Activated T-cell treated with anti-CD3 and anti-CD28 coated beads, Interleukin-2, amount 50 U/mL, for 4 hours (primary cell): ENCODE results near the gene TADA2B. TPM values are rescaled to one million over a fixed set of nuclear protein-coding genes. Genes with fewer than 3 reads are reported as not detected.
A peak's percentile ranks its signal among the peaks of the same experiment; 100 is the strongest.

Experiments
- ATAC-seq, 2 donors: fragments of 200-7000 bp; cut with Tn5 transposase; one replicate each; pipeline ENCODE4 v1.10.0; 2021
- DNase-seq: peaks from one replicate; pipeline ENCODE4 v3.0.0-alpha.2; 2020
- H3K27me3 Mint-ChIP-seq: one replicate; pipeline ENCODE4 v1.8.0; 2021; ENCODE audit warnings: low read depth, mixed read lengths
- H3K36me3 Mint-ChIP-seq: one replicate; pipeline ENCODE4 v1.8.0; 2022; ENCODE audit warnings: mixed read lengths; ENCODE audit not compliant: insufficient read depth
- H3K4me1 Mint-ChIP-seq: one replicate; pipeline ENCODE4 v1.8.0; 2021; ENCODE audit warnings: low read depth, mixed read lengths
- H3K4me3 Mint-ChIP-seq: one replicate; pipeline ENCODE4 v1.8.0; 2021; ENCODE audit warnings: mild to moderate bottlenecking, moderate library complexity, mixed read lengths
- H3K9me3 Mint-ChIP-seq: one replicate; pipeline ENCODE4 v1.8.0; 2021; ENCODE audit warnings: mixed read lengths
- total RNA-seq, 3 donors: library from RNA; stranded (reverse); gene quantifications; one replicate each; pipeline ENCODE4 v1.2.1, GENCODE V29; 2021

TADA2B gene
- total RNA-seq, 3 donors from 2014 or later: 16.9 to 21.3 (median 17.0) TPM

GRCh38 chr4:7052923-7053715 lies 9.9 kb downstream of the TADA2B start:
- Mint-ChIP-seq H3K9me3 (no peaks in the 10 kb centered on the region), H3K36me3 (peaks cover 24% of the 10 kb centered on the region), H3K4me3 (no peak overlapping the region), H3K4me1 (peaks cover 28% of the 10 kb centered on the region), H3K27me3 (no peaks in the 10 kb centered on the region)
- DNase-seq (no peak), ATAC-seq (peak in 1 of 2 donors; percentile 38)

GRCh38 chr4:7054106-7054880 lies 11.1 kb downstream of the TADA2B start:
- Mint-ChIP-seq H3K4me3 (no peak overlapping the region), H3K9me3 (no peaks in the 10 kb centered on the region)
- no peak for ATAC-seq

GRCh38 chr4:7055111-7055989 lies 12.2 kb downstream of the TADA2B start:
- Mint-ChIP-seq H3K4me3 (no peak overlapping the region), H3K9me3 (no peaks in the 10 kb centered on the region), H3K4me1 (peaks cover 16% of the 10 kb centered on the region), H3K27me3 (no peaks in the 10 kb centered on the region), H3K36me3 (peaks cover 26% of the 10 kb centered on the region)
- no peak for DNase-seq
- ATAC-seq: no peak

More at GRCh38 chr4:7054106-7054880, 11.1 kb downstream of the TADA2B start:
- H3K36me3 Mint-ChIP-seq: peaks cover 24% of the 10 kb centered on the region
- H3K27me3 Mint-ChIP-seq: no peaks in the 10 kb centered on the region
- peaks cover 23% of the 10 kb centered on the region for H3K4me1 Mint-ChIP-seq
- DNase-seq: no peak

GRCh38 chr4:7055990-7056325 lies 12.8 kb downstream of the TADA2B start:
- DNase-seq (no peak), ATAC-seq (no peak)
- Mint-ChIP-seq H3K27me3 (no peaks in the 10 kb centered on the region), H3K36me3 (peaks cover 27% of the 10 kb centered on the region), H3K9me3 (no peaks in the 10 kb centered on the region), H3K4me1 (peaks cover 12% of the 10 kb centered on the region), H3K4me3 (no peak overlapping the region)

GRCh38 chr4:7058792-7059191 lies 15.6 kb downstream of the TADA2B start:
- no peak for ATAC-seq
- peaks cover 46% of the 10 kb centered on the region for H3K36me3 Mint-ChIP-seq
- DNase-seq: no peak
- H3K9me3 Mint-ChIP-seq: no peaks in the 10 kb centered on the region
- H3K4me1 Mint-ChIP-seq: peaks cover 4% of the 10 kb centered on the region
- no peaks in the 10 kb centered on the region for H3K27me3 Mint-ChIP-seq
- no peak overlapping the region for H3K4me3 Mint-ChIP-seq

- DNase-seq (no peak), ATAC-seq (no peak)
- Mint-ChIP-seq H3K4me3 (no peak overlapping the region), H3K36me3 (peaks cover 42% of the 10 kb centered on the region), H3K9me3 (no peaks in the 10 kb centered on the region), H3K4me1 (peaks cover 8% of the 10 kb centered on the region), H3K27me3 (no peaks in the 10 kb centered on the region)
These were observed 16.5 kb downstream of the TADA2B start for GRCh38 chr4:7059662-7060061.

- Mint-ChIP-seq H3K4me1 (peaks cover 15% of the 10 kb centered on the region), H3K36me3 (peaks cover 38% of the 10 kb centered on the region), H3K27me3 (no peaks in the 10 kb centered on the region), H3K4me3 (no peak overlapping the region), H3K9me3 (no peaks in the 10 kb centered on the region)
- DNase-seq (no peak), ATAC-seq (no peak)
These were observed 17.4 kb downstream of the TADA2B start for GRCh38 chr4:7060346-7061150.

GRCh38 chr4:7061815-7062214 lies 18.6 kb downstream of the TADA2B start:
- no peaks in the 10 kb centered on the region for H3K27me3 Mint-ChIP-seq
- ATAC-seq: no peak
- no peak for DNase-seq
- peaks cover 27% of the 10 kb centered on the region for H3K4me1 Mint-ChIP-seq
- H3K4me3 Mint-ChIP-seq: no peak overlapping the region
- H3K36me3 Mint-ChIP-seq: peaks cover 35% of the 10 kb centered on the region
- H3K9me3 Mint-ChIP-seq: no peaks in the 10 kb centered on the region

GRCh38 chr4:7062816-7063215 lies 19.6 kb downstream of the TADA2B start:
- ATAC-seq: no peak
- peaks cover 35% of the 10 kb centered on the region for H3K36me3 Mint-ChIP-seq
- no peaks in the 10 kb centered on the region for H3K9me3 Mint-ChIP-seq
- DNase-seq: no peak
- no peak overlapping the region for H3K4me3 Mint-ChIP-seq
- peaks cover 33% of the 10 kb centered on the region for H3K4me1 Mint-ChIP-seq
- H3K27me3 Mint-ChIP-seq: no peaks in the 10 kb centered on the region

GRCh38 chr4:7063362-7063761 lies 20.2 kb downstream of the TADA2B start:
- Mint-ChIP-seq H3K4me1 (peaks cover 35% of the 10 kb centered on the region), H3K4me3 (no peak overlapping the region), H3K9me3 (no peaks in the 10 kb centered on the region), H3K27me3 (no peaks in the 10 kb centered on the region), H3K36me3 (peaks cover 34% of the 10 kb centered on the region)
- ATAC-seq (no peak), DNase-seq (no peak)

GRCh38 chr4:7066006-7066405 lies 22.8 kb downstream of the TADA2B start:
- H3K9me3 Mint-ChIP-seq: no peaks in the 10 kb centered on the region
- no peaks in the 10 kb centered on the region for H3K27me3 Mint-ChIP-seq
- H3K36me3 Mint-ChIP-seq: peaks cover 28% of the 10 kb centered on the region
- DNase-seq (no peak), ATAC-seq (no peak)
- peak overlapping the region; percentile 90 for H3K4me3 Mint-ChIP-seq
- H3K4me1 Mint-ChIP-seq: peaks cover 49% of the 10 kb centered on the region

- Mint-ChIP-seq H3K36me3 (peaks cover 23% of the 10 kb centered on the region), H3K27me3 (no peaks in the 10 kb centered on the region), H3K4me3 (peak overlapping the region; percentile 90), H3K4me1 (peaks cover 49% of the 10 kb centered on the region), H3K9me3 (no peaks in the 10 kb centered on the region)
- ATAC-seq: no peak
- DNase-seq: no peak
These were observed 23.3 kb downstream of the TADA2B start for GRCh38 chr4:7066493-7066892.

GRCh38 chr4:7067126-7067451 lies 23.9 kb downstream of the TADA2B start:
- Mint-ChIP-seq H3K9me3 (no peaks in the 10 kb centered on the region), H3K27me3 (no peaks in the 10 kb centered on the region), H3K36me3 (peaks cover 18% of the 10 kb centered on the region), H3K4me3 (peak overlapping the region; percentile 90), H3K4me1 (peaks cover 49% of the 10 kb centered on the region)
- DNase-seq (no peak), ATAC-seq (no peak)
